ENCODE measurements around the gene ANKRD13B. TPM values are rescaled to one million over a fixed set of nuclear protein-coding genes. Genes with fewer than 3 reads are reported as not detected.

ANKRD13B gene
- total and polyA plus RNA-seq, 7 donors: 1.6 to 17.2 (median 5.4) TPM

GRCh38 chr17:29633886-29634285 is 41.0 kb downstream of the ANKRD13B start:
- no peak for TF ChIP-seq POLR2AphosphoS5 (IDR thresholded peaks at IDR 0.05)
- TF ChIP-seq POLR2A (IDR thresholded peaks at IDR 0.05): no peak
- no peak for TF ChIP-seq EP300 (IDR thresholded peaks at IDR 0.05)
- no peak for TF ChIP-seq CTCF (IDR thresholded peaks at IDR 0.05)
- intact Hi-C loops (cut with DNase I): no loop called here
- peaks cover 9 to 56% (median 20%) of the 10 kb centered on the region in 4 donors for H3K36me3 ChIP-seq

GRCh38 chr17:29640413-29640812 is 47.5 kb downstream of the ANKRD13B start:
- Histone ChIP-seq H3K9me3 (no peaks in the 10 kb centered on the region), H3K4me1 (peaks cover 0 to 57% (median 29%) of the 10 kb centered on the region in 4 donors), H3K36me3 (peaks cover 0 to 12% (median 9%) of the 10 kb centered on the region in 4 donors), H3K27me3 (no peaks in the 10 kb centered on the region), H3K27ac (peak overlapping the region; percentile 60 to 82 (median 70)), H3K4me3 (no peak overlapping the region)
- DNase-seq: no peak
- TF ChIP-seq POLR2AphosphoS5 (IDR thresholded peaks at IDR 0.05) (no peak), POLR2A (IDR thresholded peaks at IDR 0.05) (no peak), EP300 (IDR thresholded peaks at IDR 0.05) (no peak), CTCF (IDR thresholded peaks at IDR 0.05) (no peak)
- WGBS, 2 donors: 40 to 79% methylated on average over 2 of the region's 2 CpGs
- intact Hi-C loops (cut with DNase I): loop anchor here (5.0 kb wide), 1 partner anchor 82 kb away; no protein-coding TSS in a partner anchor

More at GRCh38 chr17:29633886-29634285, 41.0 kb downstream of the ANKRD13B start:
- H3K27me3 ChIP-seq: no peaks in the 10 kb centered on the region
- DNase-seq: no peak
- H3K4me3 ChIP-seq: no peak overlapping the region
- H3K4me1 ChIP-seq: peaks cover 0 to 1% (median under 1%) of the 10 kb centered on the region in 4 donors
- no peaks in the 10 kb centered on the region for H3K9me3 ChIP-seq
- H3K27ac ChIP-seq: no peak overlapping the region
- 95% methylated on average over 3 of the region's 3 CpGs for WGBS, 2 donors

DNA sequence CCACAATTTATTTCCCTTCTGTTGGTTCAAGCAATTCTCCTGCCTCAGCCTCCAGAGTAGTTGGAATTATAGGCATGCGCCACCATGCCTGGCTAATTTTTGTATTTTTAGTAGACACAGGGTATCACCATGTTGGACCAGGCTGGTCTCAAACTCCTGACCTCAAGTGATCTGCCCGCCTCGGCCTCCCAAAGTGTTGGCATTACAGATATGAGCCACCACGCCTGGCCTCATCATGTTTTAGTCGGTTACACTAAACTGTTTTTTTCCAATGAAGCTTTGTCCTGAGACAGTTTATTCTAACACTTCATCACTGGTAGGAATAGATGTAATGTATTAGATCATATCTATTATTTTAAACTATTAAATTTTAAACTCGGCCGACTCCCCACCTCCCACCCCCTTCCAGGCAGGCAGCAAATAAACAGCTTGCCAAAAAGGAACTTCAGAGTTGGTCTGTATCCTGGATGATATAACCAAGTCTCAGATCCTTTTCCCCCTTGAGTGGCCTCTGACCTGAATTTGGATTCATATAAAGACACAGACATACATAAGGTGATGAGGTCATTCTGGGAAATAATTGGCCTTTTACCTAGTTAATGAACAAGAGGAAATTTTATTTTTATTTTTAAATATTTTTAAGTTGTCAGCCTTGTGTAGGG is 48.2 kb downstream of the ANKRD13B start:
- H3K4me1 ChIP-seq: peaks cover 0 to 64% (median 36%) of the 10 kb centered on the region in 4 donors
- intact Hi-C loops (cut with DNase I): loop anchor here (5.0 kb wide), 1 partner anchor 81 kb away; no protein-coding TSS in a partner anchor
- 81 to 94% methylated on average over 7 of the region's 7 CpGs for WGBS, 2 donors

GRCh38 chr17:29642171-29642611 is 49.3 kb downstream of the ANKRD13B start:
- H3K4me3 ChIP-seq: no peak overlapping the region
- WGBS, 2 donors: 72 to 80% methylated on average over 2 of the region's 2 CpGs
- peak overlapping the region in 3 of 4 donors; percentile 5 to 82 (median 69) for H3K27ac ChIP-seq
- no peak for DNase-seq
- peaks cover 0 to 69% (median 41%) of the 10 kb centered on the region in 4 donors for H3K4me1 ChIP-seq
- intact Hi-C loops (cut with DNase I): loop anchor here (5.0 kb wide), 1 partner anchor 80 kb away; no protein-coding TSS in a partner anchor
- no peaks in the 10 kb centered on the region for H3K9me3 ChIP-seq
- H3K36me3 ChIP-seq: no peaks in the 10 kb centered on the region
- no peak for TF ChIP-seq EP300 (IDR thresholded peaks at IDR 0.05)
- no peak for TF ChIP-seq CTCF (IDR thresholded peaks at IDR 0.05)
- TF ChIP-seq POLR2A (IDR thresholded peaks at IDR 0.05): no peak
- TF ChIP-seq POLR2AphosphoS5 (IDR thresholded peaks at IDR 0.05): no peak
- H3K27me3 ChIP-seq: no peaks in the 10 kb centered on the region

More for the DNA sequence above, 48.2 kb downstream of the ANKRD13B start:
- no peak for TF ChIP-seq POLR2A (IDR thresholded peaks at IDR 0.05)
- TF ChIP-seq CTCF (IDR thresholded peaks at IDR 0.05): no peak
- no peak for TF ChIP-seq POLR2AphosphoS5 (IDR thresholded peaks at IDR 0.05)
- TF ChIP-seq EP300 (IDR thresholded peaks at IDR 0.05): no peak
- Histone ChIP-seq H3K9me3 (no peaks in the 10 kb centered on the region), H3K4me3 (no peak overlapping the region), H3K27me3 (no peaks in the 10 kb centered on the region), H3K27ac (peak overlapping the region in 3 of 4 donors; percentile 60 to 82 (median 75)), H3K36me3 (peaks cover 0 to 5% (median 4%) of the 10 kb centered on the region in 4 donors)
- no peak for DNase-seq
